GM19239 (cell line): Measurements from ENCODE around the gene PLN.

Source experiments
- DNase-seq: peaks from one replicate; pipeline ENCODE4 v3.0.0; 2011; ENCODE audit warnings: low spot score; ENCODE audit not compliant: insufficient read length
- FAIRE-seq: peaks from 2 replicates; lab custom pipeline; 2011; peaks lifted over from hg19 to GRCh38; lab: Jason Lieb, UNC

Gene PLN

DNA sequence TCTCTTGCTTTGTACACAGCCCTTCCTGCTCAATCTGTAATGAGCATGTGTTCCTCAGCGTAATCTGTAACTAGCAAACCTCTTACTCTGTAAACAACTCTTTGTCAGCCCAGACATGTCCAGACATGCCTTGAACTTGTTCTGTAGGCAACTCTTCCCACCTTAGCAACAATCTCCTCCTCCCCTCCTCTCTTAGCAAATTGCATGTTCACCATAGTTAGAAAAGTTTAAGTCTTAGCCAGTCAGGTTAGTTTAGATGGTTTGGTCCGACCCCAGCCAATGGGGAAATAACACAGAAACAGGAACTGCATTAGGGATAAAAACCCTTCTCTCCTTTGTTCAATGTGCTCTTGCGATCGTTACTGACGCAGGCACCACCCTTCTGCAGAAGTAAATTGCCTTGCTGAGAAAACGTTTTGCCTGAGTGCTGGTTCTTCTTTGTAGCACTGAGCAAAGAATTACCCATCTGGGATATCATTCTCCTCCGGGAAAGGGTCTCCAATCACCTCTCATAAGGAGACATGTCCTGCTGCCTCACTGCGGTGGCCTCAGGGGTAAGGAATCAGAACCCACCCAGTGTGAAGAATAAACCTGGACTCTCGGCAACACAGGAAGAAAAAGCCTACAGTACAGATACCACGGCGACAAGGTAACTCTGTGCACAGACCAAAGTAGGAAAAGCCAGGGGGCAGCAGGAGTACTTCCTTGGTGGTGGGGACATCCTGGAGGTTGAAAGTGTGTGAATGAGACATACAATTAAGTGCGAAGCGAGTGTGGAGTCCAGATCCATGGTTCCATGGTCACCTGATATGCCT, 26.2 kb downstream of the PLN start:
- FAIRE-seq, result no peak

GRCh38 chr6:118577972-118578371, 29.9 kb downstream of the PLN start:
- DNase-seq (no peak), FAIRE-seq (no peak)

More for the DNA sequence above, 26.2 kb downstream of the PLN start:
- no peak for DNase-seq

- FAIRE-seq (no peak), DNase-seq (no peak)
These were observed 30.5 kb downstream of the PLN start for GRCh38 chr6:118578617-118579016.

GRCh38 chr6:118579786-118580185, 31.7 kb downstream of the PLN start:
- no peak for FAIRE-seq
- no peak for DNase-seq

DNA sequence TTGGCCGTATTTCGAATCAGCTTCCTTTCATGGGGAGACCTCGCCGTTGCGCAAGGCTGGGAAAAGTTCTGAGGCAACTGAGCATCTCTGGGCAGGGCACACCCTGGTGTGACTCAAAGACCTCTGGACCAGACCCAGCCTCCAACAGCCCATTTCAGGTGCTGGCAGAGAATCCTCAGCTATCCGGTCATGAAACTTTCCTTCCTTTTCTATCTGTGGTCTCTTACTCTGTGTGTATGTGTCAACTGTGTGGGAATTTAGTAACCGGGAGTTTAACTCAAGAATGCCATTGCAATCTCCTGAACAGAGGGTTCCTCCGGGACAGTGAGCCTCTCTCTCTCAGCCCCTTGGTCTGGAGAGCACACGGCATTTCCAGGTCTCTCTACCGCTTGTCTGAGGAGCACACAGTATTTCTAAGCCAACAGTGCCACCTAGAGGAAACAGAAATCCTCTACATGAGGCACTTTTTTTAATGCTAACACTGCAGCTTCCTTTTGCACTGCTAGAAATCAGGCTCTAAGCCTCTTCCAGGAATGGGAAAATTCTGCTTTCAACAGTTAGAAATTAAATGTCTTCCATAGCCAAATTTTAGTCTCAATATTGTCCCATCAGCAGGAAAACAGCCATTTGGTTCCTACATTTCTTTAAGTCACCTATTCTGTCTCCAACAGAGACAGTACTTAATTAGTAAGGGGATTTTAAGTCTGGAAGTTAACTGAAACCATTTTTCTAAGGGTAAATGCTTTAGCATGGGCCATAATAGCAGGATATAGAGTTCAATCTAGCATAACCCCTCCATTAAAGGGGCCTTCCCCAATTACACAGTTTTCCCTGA, 32.7 kb downstream of the PLN start:
- peak; percentile 54 for FAIRE-seq

GRCh38 chr6:118581489-118581959, 33.4 kb downstream of the PLN start:
- no peak for DNase-seq
- no peak for FAIRE-seq

More for the DNA sequence above, 32.7 kb downstream of the PLN start:
- DNase-seq, result peak; percentile 9

GRCh38 chr6:118584911-118585310, 36.8 kb downstream of the PLN start:
- DNase-seq, result no peak
- no peak for FAIRE-seq

DNA sequence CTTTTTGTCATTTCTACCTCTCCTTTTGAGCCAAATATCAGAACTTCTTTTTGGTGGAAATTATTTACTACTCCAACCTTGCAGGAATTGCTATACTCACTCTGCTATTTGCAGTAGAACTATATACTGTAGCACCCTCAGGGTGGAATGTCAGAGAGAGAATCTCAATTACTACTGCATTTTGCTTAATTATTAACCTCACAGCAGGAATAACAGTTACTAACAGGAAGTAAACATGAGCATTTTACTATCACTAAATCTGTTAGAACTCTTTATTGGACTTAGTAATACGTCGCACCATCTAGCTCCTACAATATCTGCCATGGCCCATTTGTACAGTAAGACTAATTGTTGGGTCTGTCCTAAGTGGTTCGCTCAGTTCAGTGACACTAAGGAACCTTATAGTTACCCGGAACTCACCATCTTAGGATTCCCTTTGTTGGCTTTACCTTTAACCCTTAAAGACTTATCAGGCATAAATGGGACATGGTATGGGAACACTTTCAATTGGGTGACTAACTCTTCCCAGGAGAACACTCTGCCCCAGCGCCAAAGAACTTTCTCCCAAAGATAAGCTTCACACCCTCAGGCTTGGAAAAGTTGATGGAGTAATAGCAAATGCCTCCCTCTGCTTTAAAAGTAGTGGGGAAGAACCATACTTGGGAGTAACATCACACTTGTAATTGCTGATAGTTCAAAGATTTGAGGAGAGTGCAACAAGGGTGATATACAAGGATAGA, 38.8 kb downstream of the PLN start:
- FAIRE-seq (peak; percentile 11), DNase-seq (no peak)

DNA sequence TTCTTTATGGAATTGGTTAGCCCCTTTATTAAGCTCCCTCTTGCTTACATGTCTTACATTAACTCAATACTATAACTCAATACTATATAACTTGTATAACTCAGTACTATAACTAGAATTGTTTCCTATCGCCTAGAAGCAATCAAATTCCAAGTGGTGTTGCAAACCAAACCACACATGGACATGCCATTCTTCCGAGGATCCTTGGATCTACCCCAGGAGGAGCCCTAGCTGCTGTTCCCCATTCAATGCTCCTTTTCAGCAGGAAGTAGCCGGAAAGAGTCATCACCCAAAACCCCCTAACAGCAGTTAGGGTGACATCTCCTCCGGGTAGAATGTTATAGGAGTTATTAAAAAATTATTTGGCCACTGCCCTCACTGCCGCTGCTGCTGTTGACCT, 40.5 kb downstream of the PLN start:
- FAIRE-seq (no peak), DNase-seq (no peak)

DNA sequence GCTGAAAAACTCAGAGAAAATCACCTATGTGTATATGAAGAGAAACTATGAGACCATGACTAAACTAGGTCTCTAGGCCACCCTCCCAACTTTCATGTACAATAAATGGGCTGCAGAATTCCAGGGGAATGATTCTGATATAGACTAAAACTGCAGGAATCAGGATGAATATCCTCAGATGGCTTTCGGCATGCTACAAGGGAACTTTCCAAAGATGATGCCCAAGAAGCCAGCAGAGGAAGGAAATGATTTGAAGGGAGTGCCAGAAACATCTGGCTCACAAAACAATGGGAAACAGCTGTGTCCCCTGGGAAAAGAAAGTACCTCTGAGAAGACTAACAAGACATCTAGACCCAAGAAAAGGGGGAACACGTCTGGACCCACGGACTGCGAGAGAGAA, 41.1 kb downstream of the PLN start:
- no peak for DNase-seq
- FAIRE-seq, result no peak

- FAIRE-seq, result no peak
- DNase-seq, result no peak
These were observed 41.7 kb downstream of the PLN start for GRCh38 chr6:118589649-118590365.

- FAIRE-seq, result no peak
- DNase-seq, result no peak
These were observed 43.8 kb downstream of the PLN start for GRCh38 chr6:118591897-118592296.

GRCh38 chr6:118594877-118595276, 46.8 kb downstream of the PLN start:
- DNase-seq (no peak), FAIRE-seq (no peak)

DNA sequence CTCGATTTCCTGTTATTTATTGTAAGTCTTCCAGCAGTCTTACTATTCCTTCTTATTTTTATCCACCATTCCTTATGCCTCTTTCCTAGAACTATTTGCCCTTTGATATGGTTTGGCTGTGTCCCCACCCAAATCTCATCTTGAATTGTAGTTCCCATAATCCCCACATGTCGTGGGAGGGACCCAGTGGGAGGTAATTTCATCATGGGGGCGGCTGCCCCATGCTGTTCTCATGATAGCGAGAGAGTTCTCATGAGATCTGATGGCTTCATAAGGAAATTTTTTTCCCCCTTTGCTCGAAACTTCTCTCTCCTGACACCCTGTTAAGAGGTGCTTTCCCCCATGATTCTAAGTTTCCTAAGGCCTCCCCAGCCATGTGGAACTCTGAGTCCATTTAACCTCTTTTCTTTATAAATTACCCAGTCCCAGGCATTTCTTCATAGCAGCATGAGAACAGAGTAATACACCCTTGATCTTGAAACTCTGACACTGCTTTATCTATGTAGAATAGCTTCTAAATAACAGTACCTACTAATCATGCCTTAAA, 48.8 kb downstream of the PLN start:
- FAIRE-seq, result no peak

GRCh38 chr6:118597636-118598035, 49.5 kb downstream of the PLN start:
- DNase-seq (no peak), FAIRE-seq (no peak)

More for the DNA sequence above, 48.8 kb downstream of the PLN start:
- no peak for DNase-seq

- no peak for FAIRE-seq
These were observed 50.2 kb downstream of the PLN start for GRCh38 chr6:118598324-118598723.

DNA sequence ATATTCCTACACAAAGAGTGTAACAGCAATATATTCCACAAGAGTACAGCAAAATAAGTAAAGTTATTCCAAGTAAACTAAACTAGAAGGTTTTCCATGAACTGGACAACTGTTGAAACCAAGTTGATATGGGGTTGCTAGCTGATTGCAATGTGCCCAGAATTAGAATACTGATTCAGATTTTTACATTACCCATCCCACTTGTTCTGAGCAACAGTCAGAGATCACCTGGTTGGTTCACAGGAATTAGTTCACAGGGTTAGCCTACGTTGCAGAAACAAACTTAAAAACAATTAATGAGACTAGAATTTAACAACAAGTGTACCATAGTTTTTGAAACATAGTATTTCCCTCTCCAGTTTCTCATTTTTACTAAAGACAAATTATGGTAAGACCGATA, 54.2 kb downstream of the PLN start:
- FAIRE-seq (no peak), DNase-seq (no peak)

More at GRCh38 chr6:118598324-118598723, 50.2 kb downstream of the PLN start:
- no peak for DNase-seq

- FAIRE-seq (no peak), DNase-seq (no peak)
These were observed 55.3 kb downstream of the PLN start for GRCh38 chr6:118603372-118603771.

DNA sequence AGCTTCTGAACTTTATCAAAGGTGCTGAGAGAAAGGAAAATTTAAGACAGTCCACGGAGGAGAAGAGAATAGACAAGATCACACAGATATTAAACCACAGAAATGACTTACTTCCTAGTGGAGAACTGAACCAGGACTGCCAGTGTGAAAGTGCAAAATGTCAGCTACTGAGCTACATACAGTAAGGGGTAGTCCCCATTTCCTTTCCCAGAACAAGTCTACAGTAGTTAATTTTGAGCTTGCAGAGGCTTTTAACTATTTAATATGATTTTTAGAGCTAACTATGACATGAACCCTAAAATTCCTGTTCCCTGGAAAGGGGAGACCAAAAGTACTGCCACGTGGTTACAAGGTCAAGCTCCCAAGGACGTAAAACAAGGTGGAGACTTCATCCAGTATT, 58.2 kb downstream of the PLN start:
- FAIRE-seq (peak; percentile 79), DNase-seq (no peak)

- FAIRE-seq (no peak), DNase-seq (no peak)
These were observed 58.8 kb downstream of the PLN start for GRCh38 chr6:118606858-118607257.
